Gastrocnemius medialis (tissue), 4 donors: ENCODE data around the gene SYT2.

Source experiments
- POLR2A ChIP-seq, 2 donors: fragments of 450-650 bp; IDR thresholded peaks; one replicate each; pipeline ENCODE4 v1.6.1; 2017; ENCODE audit warnings: antibody characterized with exemption in 2 of 2, mild to moderate bottlenecking in 2 of 2, moderate library complexity in 2 of 2
- TF ChIP-seq, protein P1 (sequence below), 5 experiments: fragments of 450-650 bp in 3 of 5; fragments of 200-600 bp in 2 of 5; sonication (generic) in 2 of 5; IDR thresholded peaks in 4 of 5; conservative IDR thresholded peaks in 1 of 5; 1 replicate in 4 of 5; 2 replicates in 1 of 5; pipeline ENCODE4 v1.5.1; 2016 to 2019; ENCODE audit warnings: antibody characterized with exemption in 5 of 5, mild to moderate bottlenecking in 3 of 5, moderate library complexity in 3 of 5

DNA sequence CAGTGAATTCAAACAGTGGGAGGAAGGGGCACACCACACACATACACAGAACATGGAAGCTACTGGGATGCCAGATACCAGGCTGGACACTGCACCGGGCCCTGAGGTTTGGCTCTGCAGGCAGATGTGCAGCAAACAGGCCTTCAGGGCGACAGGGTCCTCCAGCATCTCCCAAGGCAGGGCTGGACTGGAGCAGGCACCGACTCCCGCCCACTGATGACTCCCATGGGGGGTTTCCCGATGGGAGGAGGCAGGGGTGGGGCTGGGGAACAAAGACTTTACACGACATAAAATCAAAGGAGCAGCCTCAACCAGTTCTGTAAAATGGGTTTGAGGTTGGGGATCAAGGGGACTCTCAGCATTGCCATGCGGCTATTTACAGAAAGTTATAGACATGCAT lies 118.1 kb downstream of the SYT2 start:
- TF ChIP-seq, protein P1, sequence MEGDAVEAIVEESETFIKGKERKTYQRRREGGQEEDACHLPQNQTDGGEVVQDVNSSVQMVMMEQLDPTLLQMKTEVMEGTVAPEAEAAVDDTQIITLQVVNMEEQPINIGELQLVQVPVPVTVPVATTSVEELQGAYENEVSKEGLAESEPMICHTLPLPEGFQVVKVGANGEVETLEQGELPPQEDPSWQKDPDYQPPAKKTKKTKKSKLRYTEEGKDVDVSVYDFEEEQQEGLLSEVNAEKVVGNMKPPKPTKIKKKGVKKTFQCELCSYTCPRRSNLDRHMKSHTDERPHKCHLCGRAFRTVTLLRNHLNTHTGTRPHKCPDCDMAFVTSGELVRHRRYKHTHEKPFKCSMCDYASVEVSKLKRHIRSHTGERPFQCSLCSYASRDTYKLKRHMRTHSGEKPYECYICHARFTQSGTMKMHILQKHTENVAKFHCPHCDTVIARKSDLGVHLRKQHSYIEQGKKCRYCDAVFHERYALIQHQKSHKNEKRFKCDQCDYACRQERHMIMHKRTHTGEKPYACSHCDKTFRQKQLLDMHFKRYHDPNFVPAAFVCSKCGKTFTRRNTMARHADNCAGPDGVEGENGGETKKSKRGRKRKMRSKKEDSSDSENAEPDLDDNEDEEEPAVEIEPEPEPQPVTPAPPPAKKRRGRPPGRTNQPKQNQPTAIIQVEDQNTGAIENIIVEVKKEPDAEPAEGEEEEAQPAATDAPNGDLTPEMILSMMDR (IDR thresholded peaks at IDR 0.05 in 4 of 5, conservative IDR thresholded peaks at IDR 0.05 in 1 of 5), result no peak
- no peak for TF ChIP-seq POLR2A (IDR thresholded peaks at IDR 0.05)
